Measurements from ENCODE around the gene EMX1. TPM values are rescaled to one million over a fixed set of nuclear protein-coding genes. Genes with fewer than 3 reads are reported as not detected.

Gene EMX1
- total and polyA plus RNA-seq, 2 experiments from 2014 or later = not detected

GRCh38 chr2:72974436-72974754 lies 57.1 kb downstream of the EMX1 start:
- Histone ChIP-seq H3K27ac (no peak overlapping the region), H3K9me3 (ENCODE audit: low read depth) (no peaks in the 10 kb centered on the region), H3K9me2 (ENCODE audit: insufficient read depth) (no peaks in the 10 kb centered on the region), H3K4me2 (ENCODE audit: unreplicated experiment) (no peak overlapping the region), H3F3A (ENCODE audit: insufficient read depth) (no peaks in the 10 kb centered on the region), H3K27me3 (replicated peaks; ENCODE audit: insufficient read depth) (no peaks in the 10 kb centered on the region), H4K20me1 (ENCODE audit: insufficient read depth) (no peaks in the 10 kb centered on the region), H2AFZ (no peak overlapping the region), H3K4me1 (ENCODE audit: insufficient read depth) (no peaks in the 10 kb centered on the region), H3K36me3 (ENCODE audit: low read depth) (no peaks in the 10 kb centered on the region; the same call in 1 of the 2 replicates), H3K9ac (no peak overlapping the region), H3K79me2 (ENCODE audit: insufficient read depth) (no peaks in the 10 kb centered on the region), H3K4me3 (no peak overlapping the region)
- TF ChIP-seq EZH2 (IDR thresholded peaks at IDR 0.05; ENCODE audit: insufficient read depth, poor library complexity, severe bottlenecking) (no peak), EZH2phosphoT487 (IDR thresholded peaks at IDR 0.05; ENCODE audit: insufficient read depth, low read depth) (no peak)
- 90 to 92% methylated on average over 2 of the region's 2 CpGs for WGBS, 2 experiments (ENCODE audit: low coverage in 1 of 2, low lambda C conversion rate in 2 of 2, missing lambda C conversion rate in 2 of 2)
- in situ Hi-C loops (cut with MboI) = no loop called here
- DNase-seq = no peak

DNA sequence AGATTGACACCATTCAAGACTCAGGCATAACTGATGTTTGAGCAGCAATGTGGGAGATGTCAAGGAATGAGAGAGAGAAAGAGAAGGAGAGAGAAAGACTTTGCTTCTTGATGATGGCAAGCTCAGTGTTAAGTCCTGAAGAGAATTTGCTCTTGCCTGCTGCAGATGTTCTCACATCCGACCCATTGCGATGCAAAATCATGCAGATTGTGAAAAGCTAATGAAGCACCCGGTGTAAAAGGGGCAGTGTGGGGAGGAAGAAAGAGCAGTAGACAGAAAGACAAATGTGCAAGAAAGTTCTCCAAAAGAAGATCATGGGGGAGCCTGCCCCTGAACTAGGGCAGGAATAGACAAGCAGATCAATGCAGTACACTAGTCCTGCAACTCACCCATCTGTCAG lies 57.7 kb downstream of the EMX1 start:
- Histone ChIP-seq H3K4me1 (ENCODE audit: insufficient read depth) (no peaks in the 10 kb centered on the region), H3K4me3 (no peak overlapping the region), H3K79me2 (ENCODE audit: insufficient read depth) (no peaks in the 10 kb centered on the region), H3K9ac (no peak overlapping the region), H3K9me2 (ENCODE audit: insufficient read depth) (no peaks in the 10 kb centered on the region), H3K27me3 (replicated peaks; ENCODE audit: insufficient read depth) (no peaks in the 10 kb centered on the region), H3K9me3 (ENCODE audit: low read depth) (no peaks in the 10 kb centered on the region), H3F3A (ENCODE audit: insufficient read depth) (0 out of 2 replicates have a peak, but pooled peaks cover 2% of the 10 kb centered on the region), H4K20me1 (ENCODE audit: insufficient read depth) (no peaks in the 10 kb centered on the region), H2AFZ (no peak overlapping the region), H3K27ac (no peak overlapping the region), H3K36me3 (ENCODE audit: low read depth) (no peaks in the 10 kb centered on the region; the same call in 1 of the 2 replicates), H3K4me2 (ENCODE audit: unreplicated experiment) (no peak overlapping the region)
- no peak for DNase-seq
- in situ Hi-C loops (cut with MboI) = no loop called here
- TF ChIP-seq EZH2phosphoT487 (IDR thresholded peaks at IDR 0.05; ENCODE audit: insufficient read depth, low read depth) (no peak), EZH2 (IDR thresholded peaks at IDR 0.05; ENCODE audit: insufficient read depth, poor library complexity, severe bottlenecking) (no peak)
- 66 to 80% methylated on average over 3 of the region's 3 CpGs for WGBS, 2 experiments (ENCODE audit: low coverage in 1 of 2, low lambda C conversion rate in 2 of 2, missing lambda C conversion rate in 2 of 2)

DNA sequence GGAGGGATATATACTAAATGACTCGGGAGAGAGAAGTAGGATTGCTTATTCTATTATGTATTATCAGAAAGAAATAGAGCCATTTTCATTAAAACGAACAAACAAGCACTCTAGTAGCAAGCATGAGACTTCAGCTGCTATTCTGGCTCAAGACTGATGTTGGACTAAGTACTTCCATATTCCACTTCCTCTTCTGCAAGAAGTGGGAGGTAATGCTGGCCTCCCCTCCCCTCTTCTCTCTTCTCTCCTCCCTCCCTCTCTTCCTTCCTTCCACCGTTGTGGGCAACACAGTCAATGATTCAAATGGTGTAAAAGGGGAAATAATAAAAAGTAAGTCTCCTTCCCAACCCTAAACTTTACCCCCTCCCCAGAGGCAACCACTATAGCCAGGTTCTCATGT lies 62.6 kb downstream of the EMX1 start:
- Histone ChIP-seq H3K27me3 (replicated peaks; ENCODE audit: insufficient read depth) (no peaks in the 10 kb centered on the region), H3K27ac (no peak overlapping the region), H3K9ac (no peak overlapping the region), H3K9me2 (ENCODE audit: insufficient read depth) (no peaks in the 10 kb centered on the region), H3K79me2 (ENCODE audit: insufficient read depth) (no peaks in the 10 kb centered on the region), H3K4me1 (ENCODE audit: insufficient read depth) (no peaks in the 10 kb centered on the region; the same call in 1 of the 2 replicates), H3F3A (ENCODE audit: insufficient read depth) (0 out of 2 replicates have a peak, but pooled peaks cover 6% of the 10 kb centered on the region), H2AFZ (no peak overlapping the region), H4K20me1 (ENCODE audit: insufficient read depth) (no peaks in the 10 kb centered on the region), H3K4me2 (ENCODE audit: unreplicated experiment) (no peak overlapping the region), H3K9me3 (ENCODE audit: low read depth) (no peaks in the 10 kb centered on the region), H3K4me3 (no peak overlapping the region), H3K36me3 (ENCODE audit: low read depth) (no peaks in the 10 kb centered on the region; the same call in 1 of the 2 replicates)
- WGBS, 2 experiments (ENCODE audit: low coverage in 1 of 2, low lambda C conversion rate in 2 of 2, missing lambda C conversion rate in 2 of 2) = 42 to 47% methylated on average over 3 of the region's 3 CpGs
- DNase-seq = no peak
- TF ChIP-seq EZH2 (IDR thresholded peaks at IDR 0.05; ENCODE audit: insufficient read depth, poor library complexity, severe bottlenecking) = no peak
- TF ChIP-seq EZH2phosphoT487 (IDR thresholded peaks at IDR 0.05; ENCODE audit: insufficient read depth, low read depth) = no peak
- in situ Hi-C loops (cut with MboI) = no loop called here

DNA sequence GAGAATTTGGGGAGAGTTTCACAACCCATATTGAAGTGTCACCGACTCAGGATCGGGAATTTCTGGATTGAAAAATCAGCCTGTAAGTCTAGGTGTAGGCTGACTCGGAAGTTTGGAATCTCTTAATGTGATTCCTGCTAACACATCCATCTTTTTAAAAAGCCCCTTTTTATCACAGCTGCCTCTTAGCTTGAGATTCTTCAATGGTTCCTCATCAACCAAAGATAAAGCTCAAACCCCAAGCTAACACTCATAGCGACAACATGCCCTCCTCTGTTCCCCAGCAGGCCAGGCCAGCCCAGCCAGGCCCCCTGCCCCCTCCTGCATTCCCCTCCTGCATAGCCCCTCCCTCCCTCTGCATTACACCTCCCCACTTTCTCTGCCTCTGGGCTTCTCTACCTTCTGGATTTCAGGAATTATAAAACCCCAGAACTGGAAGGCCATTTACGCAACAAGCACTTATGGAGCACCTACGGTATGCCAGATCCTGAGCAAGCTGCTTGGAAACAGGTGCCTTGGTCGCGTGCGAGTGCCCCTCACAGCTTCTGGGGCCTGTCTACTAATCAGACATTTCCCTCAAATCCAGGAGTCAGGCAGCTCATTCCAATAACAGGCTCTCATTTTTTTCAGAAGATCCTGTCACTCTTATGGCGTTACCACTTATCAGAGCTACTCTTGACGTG lies 63.4 kb downstream of the EMX1 start:
- no peak overlapping the region for H3K27ac ChIP-seq
- TF ChIP-seq EZH2 (IDR thresholded peaks at IDR 0.05; ENCODE audit: insufficient read depth, poor library complexity, severe bottlenecking) (no peak), EZH2phosphoT487 (IDR thresholded peaks at IDR 0.05; ENCODE audit: insufficient read depth, low read depth) (no peak)
- WGBS, 2 experiments (ENCODE audit: low coverage in 1 of 2, low lambda C conversion rate in 2 of 2, missing lambda C conversion rate in 2 of 2) = 87 to 88% methylated on average over 10 to 11 of the region's 11 CpGs
- in situ Hi-C loops (cut with MboI) = no loop called here
- H2AFZ ChIP-seq = no peak overlapping the region
- no peaks in the 10 kb centered on the region for H4K20me1 ChIP-seq (ENCODE audit: insufficient read depth)
- no peak overlapping the region for H3K4me3 ChIP-seq
- H3K9me2 ChIP-seq (ENCODE audit: insufficient read depth) = no peaks in the 10 kb centered on the region
- H3F3A ChIP-seq (ENCODE audit: insufficient read depth) = 0 out of 2 replicates have a peak, but pooled peaks cover 6% of the 10 kb centered on the region
- no peaks in the 10 kb centered on the region for H3K79me2 ChIP-seq (ENCODE audit: insufficient read depth)
- no peaks in the 10 kb centered on the region; the same call in 1 of the 2 replicates for H3K36me3 ChIP-seq (ENCODE audit: low read depth)
- H3K9me3 ChIP-seq (ENCODE audit: low read depth) = no peaks in the 10 kb centered on the region
- no peaks in the 10 kb centered on the region; the same call in 1 of the 2 replicates for H3K4me1 ChIP-seq (ENCODE audit: insufficient read depth)
- no peak overlapping the region for H3K4me2 ChIP-seq (ENCODE audit: unreplicated experiment)
- no peak overlapping the region for H3K9ac ChIP-seq
- no peaks in the 10 kb centered on the region for H3K27me3 ChIP-seq (replicated peaks; ENCODE audit: insufficient read depth)
- DNase-seq = peak; percentile 39
